GM21786 (cell line): Measurements from ENCODE around the gene SLC38A8.

Experiments used
- ATAC-seq: cut with Tn5 transposase; IDR thresholded peaks from one replicate; pipeline ENCODE4 v1.9.1; 2021; ENCODE audit not compliant: unreplicated experiment

The SLC38A8 gene

GRCh38 chr16:83973077-83973476 is 69.5 kb downstream of the SLC38A8 start:
- no peak for ATAC-seq

- ATAC-seq = no peak
These were observed 70.2 kb downstream of the SLC38A8 start for GRCh38 chr16:83972256-83973008.

GRCh38 chr16:83971165-83972130 is 71.1 kb downstream of the SLC38A8 start:
- no peak for ATAC-seq

GRCh38 chr16:83970430-83970815 is 72.2 kb downstream of the SLC38A8 start:
- ATAC-seq = no peak

GRCh38 chr16:83969771-83970429 is 72.7 kb downstream of the SLC38A8 start:
- ATAC-seq = no peak

- ATAC-seq = no peak
These were observed 73.5 kb downstream of the SLC38A8 start for GRCh38 chr16:83968891-83969649.

GRCh38 chr16:83968306-83968851 is 74.2 kb downstream of the SLC38A8 start:
- no peak for ATAC-seq

- ATAC-seq = no peak
These were observed 74.7 kb downstream of the SLC38A8 start, which contains the start of gene NECAB2 for GRCh38 chr16:83967838-83968305. NECAB2 (plus strand) TSS chr16:83968244; CDS start chr16:83968649, 405 bp downstream.

GRCh38 chr16:83967091-83967490 is 75.5 kb downstream of the SLC38A8 start:
- no peak for ATAC-seq

GRCh38 chr16:83966153-83966696 is 76.4 kb downstream of the SLC38A8 start:
- no peak for ATAC-seq

GRCh38 chr16:83965444-83966152 is 77.0 kb downstream of the SLC38A8 start:
- ATAC-seq = no peak

GRCh38 chr16:83964684-83965443 is 77.7 kb downstream of the SLC38A8 start:
- ATAC-seq = no peak

- no peak for ATAC-seq
These were observed 79.1 kb downstream of the SLC38A8 start for GRCh38 chr16:83963277-83964119.

GRCh38 chr16:83961591-83961990 is 81.0 kb downstream of the SLC38A8 start:
- no peak for ATAC-seq

GRCh38 chr16:83960521-83961249 is 81.9 kb downstream of the SLC38A8 start:
- ATAC-seq = no peak
